Neural progenitor cell (in vitro differentiated cells): ENCODE measurements around the gene TACR2.

Source experiments
- EZH2phosphoT487 ChIP-seq: fragments of 200-600 bp; sonication (generic); IDR thresholded peaks from 2 replicates; pipeline ENCODE4 v1.6.1; 2017; ENCODE audit warnings: antibody characterized with exemption
- TF ChIP-seq, protein P1 (sequence below): fragments of 200-600 bp; sonication (generic); IDR thresholded peaks from 2 replicates; pipeline ENCODE4 v1.5.1; 2017; ENCODE audit warnings: antibody characterized with exemption, mild to moderate bottlenecking

DNA sequence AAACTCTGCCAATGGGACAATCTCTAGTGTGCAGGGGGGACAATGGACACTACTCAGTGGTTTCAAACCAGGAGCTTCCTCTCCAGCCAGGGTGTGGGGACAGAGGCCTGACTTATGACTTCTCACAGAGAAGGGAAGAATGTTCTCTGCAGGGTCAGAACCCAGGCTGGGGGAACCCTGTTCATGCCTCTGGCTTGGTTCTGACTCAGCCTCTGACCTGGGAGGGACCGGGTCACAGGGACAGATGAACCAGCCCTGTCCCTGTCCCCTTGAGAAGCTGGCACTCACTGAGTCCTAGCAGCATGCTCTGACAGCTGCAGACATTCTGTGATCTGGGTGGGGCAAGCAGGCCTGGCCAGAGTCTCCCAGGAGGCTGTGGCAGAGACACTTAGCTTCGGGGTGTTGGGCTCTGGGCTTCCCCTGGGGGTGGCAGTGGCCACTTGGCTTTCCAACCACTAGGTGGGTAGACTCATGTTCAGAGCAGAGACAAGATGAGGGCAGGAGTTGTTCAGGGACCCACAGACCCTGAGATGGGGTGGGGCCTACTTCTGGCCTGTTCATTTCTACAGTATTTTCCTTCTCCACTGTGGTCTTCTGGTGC lies 48.2 kb upstream of the TACR2 start:
- no peak for TF ChIP-seq EZH2phosphoT487
- TF ChIP-seq, protein P1, sequence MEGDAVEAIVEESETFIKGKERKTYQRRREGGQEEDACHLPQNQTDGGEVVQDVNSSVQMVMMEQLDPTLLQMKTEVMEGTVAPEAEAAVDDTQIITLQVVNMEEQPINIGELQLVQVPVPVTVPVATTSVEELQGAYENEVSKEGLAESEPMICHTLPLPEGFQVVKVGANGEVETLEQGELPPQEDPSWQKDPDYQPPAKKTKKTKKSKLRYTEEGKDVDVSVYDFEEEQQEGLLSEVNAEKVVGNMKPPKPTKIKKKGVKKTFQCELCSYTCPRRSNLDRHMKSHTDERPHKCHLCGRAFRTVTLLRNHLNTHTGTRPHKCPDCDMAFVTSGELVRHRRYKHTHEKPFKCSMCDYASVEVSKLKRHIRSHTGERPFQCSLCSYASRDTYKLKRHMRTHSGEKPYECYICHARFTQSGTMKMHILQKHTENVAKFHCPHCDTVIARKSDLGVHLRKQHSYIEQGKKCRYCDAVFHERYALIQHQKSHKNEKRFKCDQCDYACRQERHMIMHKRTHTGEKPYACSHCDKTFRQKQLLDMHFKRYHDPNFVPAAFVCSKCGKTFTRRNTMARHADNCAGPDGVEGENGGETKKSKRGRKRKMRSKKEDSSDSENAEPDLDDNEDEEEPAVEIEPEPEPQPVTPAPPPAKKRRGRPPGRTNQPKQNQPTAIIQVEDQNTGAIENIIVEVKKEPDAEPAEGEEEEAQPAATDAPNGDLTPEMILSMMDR = no peak
